Hepatocyte (in vitro differentiated cells): Measurements from ENCODE around the gene TMEM250.

Source experiments
- CTCF ChIP-seq: fragments of 200-600 bp; sonication (generic); IDR thresholded peaks from 2 replicates; pipeline ENCODE4 v1.5.1; 2016; ENCODE audit warnings: antibody characterized with exemption, mild to moderate bottlenecking; ENCODE audit not compliant: poor library complexity
- EZH2 ChIP-seq: fragments of 200-600 bp; sonication (generic); IDR thresholded peaks from 2 replicates; pipeline ENCODE4 v1.6.1; 2016; ENCODE audit warnings: antibody characterized with exemption, mild to moderate bottlenecking, borderline replicate concordance
- EZH2phosphoT487 ChIP-seq: fragments of 200-600 bp; sonication (generic); IDR thresholded peaks from one replicate; pipeline ENCODE4 v1.6.1; 2018; ENCODE audit warnings: antibody characterized with exemption, mild to moderate bottlenecking, low read depth, moderate library complexity; ENCODE audit not compliant: unreplicated experiment, severe bottlenecking

- TF ChIP-seq EZH2 (no peak), CTCF (no peak), EZH2phosphoT487 (no peak)
Measured at GRCh38 chr9:136104488-136104800, 14.2 kb downstream of the TMEM250 start.
